ENCODE data around the gene CEBPA. TPM values are rescaled to one million over a fixed set of nuclear protein-coding genes. Genes with fewer than 3 reads are reported as not detected.

Gene CEBPA
- total and polyA plus RNA-seq, 2 experiments from 2014 or later, result 0.50 to 2.6 TPM

GRCh38 chr19:33294058-33294798, 8.1 kb downstream of the CEBPA start (continued):
- no peak for TF ChIP-seq ZNF462 (CRISPR knock-in tag; IDR thresholded peaks at IDR 0.05)
- TF ChIP-seq, protein P1, sequence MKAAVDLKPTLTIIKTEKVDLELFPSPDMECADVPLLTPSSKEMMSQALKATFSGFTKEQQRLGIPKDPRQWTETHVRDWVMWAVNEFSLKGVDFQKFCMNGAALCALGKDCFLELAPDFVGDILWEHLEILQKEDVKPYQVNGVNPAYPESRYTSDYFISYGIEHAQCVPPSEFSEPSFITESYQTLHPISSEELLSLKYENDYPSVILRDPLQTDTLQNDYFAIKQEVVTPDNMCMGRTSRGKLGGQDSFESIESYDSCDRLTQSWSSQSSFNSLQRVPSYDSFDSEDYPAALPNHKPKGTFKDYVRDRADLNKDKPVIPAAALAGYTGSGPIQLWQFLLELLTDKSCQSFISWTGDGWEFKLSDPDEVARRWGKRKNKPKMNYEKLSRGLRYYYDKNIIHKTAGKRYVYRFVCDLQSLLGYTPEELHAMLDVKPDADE (IDR thresholded peaks at IDR 0.05), result no peak

DNA sequence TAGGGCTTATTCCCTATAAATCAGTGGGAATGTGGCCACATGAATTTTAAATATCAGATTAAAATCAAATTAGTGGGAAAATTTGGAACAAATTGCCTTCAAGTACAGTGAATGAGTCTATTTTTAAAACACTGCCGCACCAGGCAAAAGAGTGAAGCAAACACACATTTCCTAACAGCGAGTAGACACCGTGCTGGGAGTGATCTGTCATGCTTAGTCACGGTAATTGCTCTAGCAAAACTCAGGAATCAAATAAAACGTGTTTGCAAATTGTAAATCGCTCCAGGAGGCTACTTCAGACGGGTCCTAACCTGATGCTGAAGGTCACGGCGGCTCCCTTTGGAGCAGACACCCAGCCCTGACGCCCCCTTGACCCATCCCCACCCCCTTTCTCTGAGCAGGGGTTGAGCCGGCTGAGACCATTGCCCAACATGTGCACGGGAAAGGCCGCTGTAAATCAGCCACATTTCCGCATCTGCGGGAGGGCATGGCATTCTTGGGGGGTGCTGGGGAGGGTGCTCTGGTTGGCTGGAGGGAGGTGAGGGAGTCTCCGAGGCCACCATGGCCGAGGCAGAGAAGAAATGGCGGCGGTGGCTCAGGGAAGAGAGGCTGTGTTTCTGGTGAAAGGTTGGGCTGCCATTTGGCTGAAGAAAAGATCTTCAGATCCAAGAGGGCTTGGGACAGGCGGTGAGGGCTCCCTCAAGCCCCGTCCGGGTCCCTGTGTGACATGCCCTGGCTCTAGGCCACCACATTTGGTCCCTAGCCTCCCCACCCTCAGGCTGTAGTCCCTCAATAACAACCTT, 8.9 kb downstream of the CEBPA start:
- Mint-ChIP-seq H3K4me3 (no peak overlapping the region), H3K36me3 (ENCODE audit: low read depth) (no peaks in the 10 kb centered on the region), H3K4me1 (peaks cover 8% of the 10 kb centered on the region; the same call in 2 of the 3 replicates), H3K9me3 (peaks cover 5% of the 10 kb centered on the region), H3K27ac (no peak overlapping the region), H3K27me3 (ENCODE audit: insufficient read depth, low read depth, poor library complexity) (peaks cover 7% of the 10 kb centered on the region)
- no peak overlapping the region for H3K4me2 ChIP-seq
- ATAC-seq (peak; percentile 18; the same call in 1 of the 3 replicates), DNase-seq (ENCODE audit: low spot score) (no peak)
- peak overlapping the region; percentile 69 for H2AFZ ChIP-seq
- no peaks in the 10 kb centered on the region for H3K36me3 ChIP-seq (ENCODE audit: insufficient read depth)
- H4K20me1 ChIP-seq (replicated peaks; ENCODE audit: insufficient read depth), result no peaks in the 10 kb centered on the region
- no peaks in the 10 kb centered on the region for H3K79me2 ChIP-seq (replicated peaks; ENCODE audit: insufficient read depth)
- no peak overlapping the region for H3K27ac ChIP-seq (ENCODE audit: low read depth)
- peaks cover 5% of the 10 kb centered on the region; the same call in 1 of the 2 replicates for H3K9me2 ChIP-seq (ENCODE audit: insufficient read depth)
- H3K4me1 ChIP-seq (ENCODE audit: insufficient read depth), result no peaks in the 10 kb centered on the region
- no peak overlapping the region for H3K4me3 ChIP-seq
- H3K27me3 ChIP-seq (ENCODE audit: insufficient read depth), result no peaks in the 10 kb centered on the region
- H3F3A ChIP-seq (replicated peaks; ENCODE audit: low read depth), result no peaks in the 10 kb centered on the region
- TF ChIP-seq EZH2 (IDR thresholded peaks at IDR 0.05; ENCODE audit: low read depth, unreplicated experiment) (no peak), NANOG (IDR thresholded peaks at IDR 0.05; ENCODE audit: borderline replicate concordance) (no peak), EZH2phosphoT487 (IDR thresholded peaks at IDR 0.05; ENCODE audit: unreplicated experiment) (no peak), POLR2AphosphoS5 (IDR thresholded peaks at IDR 0.05; ENCODE audit: low read depth) (no peak), CREB1 (CRISPR knock-in tag; IDR thresholded peaks at IDR 0.05; ENCODE audit: low read depth) (no peak), STAT1 (IDR thresholded peaks at IDR 0.05; ENCODE audit: unreplicated experiment) (no peak), ZNF114 (CRISPR knock-in tag; IDR thresholded peaks at IDR 0.05) (no peak), JUNB (IDR thresholded peaks at IDR 0.05; ENCODE audit: unreplicated experiment) (no peak), ZNF331 (CRISPR knock-in tag; IDR thresholded peaks at IDR 0.05; ENCODE audit: low read depth) (no peak)

Data from GM23338 (cell line).